GM12892 (cell line): ENCODE results near the gene PGA5.
"Not testable (repeated sequence)": the region's sequence is repeated elsewhere in the genome, so short reads cannot be mapped to it uniquely, and the experiment has no call there.

ENCODE experiments used
- POLR2A ChIP-seq: IDR thresholded peaks from 2 replicates; pipeline ENCODE4 v1.6.1; 2011; ENCODE audit warnings: low read depth, low read length, control low read depth
- POLR2AphosphoS5 ChIP-seq: IDR thresholded peaks from 2 replicates; pipeline ENCODE4 v1.6.1; 2011; ENCODE audit warnings: low read depth, low read length, control low read depth

DNA sequence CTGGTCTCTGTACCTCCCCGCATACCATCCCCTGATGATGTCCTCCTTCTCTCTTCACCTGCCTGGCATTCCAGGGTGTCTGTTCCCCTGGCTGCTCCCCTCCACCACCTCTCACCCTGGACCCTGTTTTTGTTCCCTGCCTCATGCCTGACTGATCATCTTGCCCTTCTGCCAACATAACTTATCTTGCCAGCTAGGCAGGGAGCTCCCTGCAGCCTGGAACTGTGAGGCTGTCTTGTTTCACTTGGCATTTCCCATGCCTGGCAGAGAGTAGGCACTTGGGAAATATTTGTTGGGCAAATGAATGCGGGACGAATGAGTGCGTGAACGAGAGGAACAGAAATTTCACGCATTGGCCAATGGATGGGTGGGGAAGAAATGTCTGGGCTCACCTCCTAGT is 11.5 kb upstream of the PGA5 start:
- not testable (repeated sequence) for TF ChIP-seq POLR2AphosphoS5, POLR2A
